ENCODE results near the gene EIF1.
"Not testable (repeated sequence)": the region's sequence is repeated elsewhere in the genome, so short reads cannot be mapped to it uniquely, and the experiment has no call there.

The EIF1 gene

DNA sequence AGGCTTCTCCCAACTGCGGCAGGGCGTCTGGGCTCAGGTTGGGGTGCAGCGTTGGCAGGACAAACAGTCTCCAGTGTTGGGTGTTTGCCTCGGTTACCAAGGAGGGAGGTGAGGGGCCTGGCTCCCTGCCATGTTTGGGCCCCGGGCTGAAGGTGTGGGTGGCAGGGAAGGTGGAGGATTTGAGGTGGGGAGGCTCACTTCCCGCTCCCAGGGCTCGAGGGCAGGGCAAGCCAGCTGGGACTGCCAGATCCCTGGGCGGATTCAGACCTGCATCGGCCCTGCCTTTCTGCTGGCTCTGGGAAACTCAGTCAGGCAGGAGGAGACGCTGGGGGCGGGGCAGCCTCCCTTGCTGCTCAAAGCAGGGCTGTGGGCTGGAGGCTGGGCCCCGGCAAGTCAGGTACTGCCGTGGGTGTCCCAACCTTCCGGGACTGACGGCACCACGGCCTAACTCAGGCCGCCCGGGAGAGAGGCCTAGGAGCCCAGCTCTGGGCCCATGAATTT is 33.0 kb upstream of the EIF1 start:
- no peak for DNase-seq (ENCODE audit: low read depth in 2 of 2)

DNA sequence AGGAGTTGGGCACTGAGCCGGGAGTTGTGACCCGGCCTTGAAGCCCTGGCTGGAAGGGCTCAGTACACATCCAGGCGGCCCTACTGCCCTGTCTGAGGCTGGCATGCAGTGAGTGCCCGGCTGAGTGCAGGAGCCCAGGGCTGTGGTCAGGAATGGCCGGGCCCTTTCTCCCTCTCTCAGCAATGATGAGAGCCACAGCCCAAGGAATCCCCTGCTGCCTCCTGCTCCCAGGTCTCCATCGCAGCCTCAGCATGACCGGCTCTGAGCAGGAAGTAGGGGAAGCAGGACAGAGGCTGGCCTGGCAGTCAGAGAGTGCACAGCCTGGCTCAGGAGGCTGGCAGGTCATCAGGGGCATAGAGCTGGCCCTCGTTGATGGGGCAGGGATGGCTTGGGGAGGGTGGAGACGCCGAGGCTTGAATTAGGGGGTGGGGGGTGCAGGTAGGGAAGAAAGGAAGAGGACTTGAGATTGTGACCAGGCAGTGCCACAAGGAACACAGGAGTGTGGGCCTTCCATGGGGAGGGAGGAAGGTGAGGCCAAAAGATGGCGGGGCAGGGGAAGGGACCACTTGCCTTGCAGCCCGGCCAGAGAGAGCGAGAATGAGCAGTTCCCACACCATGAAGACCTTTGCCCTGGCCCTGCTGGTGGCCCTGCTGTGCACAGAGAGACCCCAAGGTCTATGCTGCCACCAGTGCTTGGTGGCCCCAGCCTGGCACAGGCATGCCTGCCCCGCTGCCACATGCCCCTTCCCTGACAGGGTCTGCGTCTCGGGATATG is 32.2 kb upstream of the EIF1 start:
- DNase-seq (ENCODE audit: low read depth in 2 of 2) = no peak

DNA sequence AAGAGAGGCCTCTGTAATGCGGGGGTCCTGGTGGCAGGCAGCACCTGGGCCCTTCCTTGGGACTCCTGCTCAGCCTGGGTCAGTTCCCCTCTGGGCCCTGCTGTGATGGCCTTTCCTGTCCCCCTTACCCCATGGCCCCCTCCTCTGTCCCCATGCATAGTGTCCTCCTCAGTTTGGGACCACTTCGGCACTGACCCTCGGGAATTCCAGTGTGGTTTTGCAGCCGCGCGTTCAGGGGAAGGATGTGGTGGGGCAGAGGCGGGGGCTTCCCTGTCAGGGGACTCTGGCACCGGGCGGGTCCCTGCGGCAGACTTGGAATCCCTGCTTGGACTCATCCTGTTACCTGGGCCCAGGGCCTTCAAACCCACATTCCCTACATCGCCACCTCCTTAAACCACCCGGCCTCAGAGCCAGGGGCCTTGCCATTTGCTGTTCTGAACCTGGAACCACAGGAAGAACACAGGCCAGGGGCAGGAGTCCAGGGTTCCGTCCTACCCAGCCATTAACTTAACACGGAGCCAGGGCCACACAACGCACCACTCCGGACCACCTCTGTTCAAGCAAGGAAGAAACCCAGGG is 31.4 kb upstream of the EIF1 start:
- no peak for DNase-seq (ENCODE audit: low read depth in 2 of 2)

DNA sequence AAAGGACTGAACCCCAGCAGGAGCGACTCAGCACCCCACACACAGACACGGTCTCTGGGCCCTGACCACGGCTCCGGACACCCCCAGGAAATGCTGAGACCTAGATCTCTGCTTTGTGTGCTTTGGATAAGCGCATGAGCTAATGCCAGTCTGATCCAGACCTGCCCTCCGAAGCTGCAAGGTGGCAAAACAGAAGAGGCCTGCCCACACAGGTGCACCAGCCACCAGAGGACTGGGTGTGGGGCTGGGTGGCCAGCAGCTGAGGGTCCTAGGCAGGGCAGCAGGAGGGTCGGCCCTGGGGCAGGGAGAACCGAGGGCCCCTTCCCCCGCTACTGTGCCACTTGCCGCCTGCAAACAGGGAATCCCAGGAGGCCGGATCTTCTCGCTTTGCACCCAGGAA is 30.7 kb upstream of the EIF1 start:
- DNase-seq (ENCODE audit: low read depth in 2 of 2) = no peak

DNA sequence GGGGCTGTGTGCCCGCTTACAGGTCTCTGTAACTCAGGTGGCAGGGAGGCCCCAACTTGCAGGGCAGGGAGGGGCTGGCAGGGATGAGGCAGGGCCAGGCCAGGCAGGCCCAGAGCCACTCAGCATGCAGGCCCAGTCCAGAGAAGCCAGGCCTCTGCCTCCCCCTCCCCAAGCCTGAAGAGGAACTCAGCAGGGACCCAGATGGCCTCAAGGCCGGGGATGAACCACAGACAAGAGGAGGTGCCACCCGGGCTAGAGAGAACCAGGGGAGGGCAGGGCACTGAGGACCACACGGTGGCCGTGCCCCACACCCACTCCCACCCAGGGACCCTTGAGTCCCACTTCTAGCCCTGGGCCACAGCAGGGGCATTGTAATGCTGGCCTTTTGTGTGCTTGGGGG is 29.8 kb upstream of the EIF1 start:
- no peak for DNase-seq (ENCODE audit: low read depth in 2 of 2)

DNA sequence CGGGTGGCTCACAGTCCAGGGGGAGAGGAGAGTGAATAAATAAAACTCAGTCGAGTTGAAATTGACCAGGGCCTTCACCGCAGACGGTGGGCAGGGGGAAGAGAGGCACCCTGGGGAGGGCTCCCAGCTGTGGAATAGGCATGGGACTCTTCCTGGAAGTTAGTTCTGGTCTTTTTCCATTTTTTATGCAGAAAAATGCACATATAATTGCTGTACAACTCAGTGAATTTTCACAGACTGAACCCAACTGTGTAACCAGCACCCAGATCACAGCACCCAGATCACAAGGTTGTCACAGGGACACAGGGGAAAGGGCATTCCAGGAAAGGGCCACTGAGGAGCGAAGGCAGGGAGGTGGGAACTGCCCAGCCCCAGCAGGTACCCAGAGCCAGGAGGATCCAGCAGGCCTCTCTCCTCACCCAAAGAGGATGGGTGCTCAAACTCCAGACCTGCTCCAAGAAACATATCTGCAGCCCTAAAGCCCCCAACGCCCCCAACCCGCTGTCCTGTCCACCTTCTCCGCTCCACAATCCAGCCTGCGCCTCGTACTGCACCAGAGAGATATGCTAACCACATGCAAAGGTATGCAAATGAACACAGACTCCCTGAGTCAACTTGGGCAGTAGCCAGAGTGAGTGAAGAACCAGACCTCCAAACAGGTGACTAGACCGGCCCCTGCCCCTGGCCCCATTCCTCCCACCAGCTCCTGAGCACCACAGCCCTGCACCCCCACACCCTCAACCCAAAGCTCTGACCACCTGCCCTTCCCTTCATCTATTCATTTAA is 29.1 kb upstream of the EIF1 start:
- DNase-seq (ENCODE audit: low read depth in 2 of 2) = no peak

DNA sequence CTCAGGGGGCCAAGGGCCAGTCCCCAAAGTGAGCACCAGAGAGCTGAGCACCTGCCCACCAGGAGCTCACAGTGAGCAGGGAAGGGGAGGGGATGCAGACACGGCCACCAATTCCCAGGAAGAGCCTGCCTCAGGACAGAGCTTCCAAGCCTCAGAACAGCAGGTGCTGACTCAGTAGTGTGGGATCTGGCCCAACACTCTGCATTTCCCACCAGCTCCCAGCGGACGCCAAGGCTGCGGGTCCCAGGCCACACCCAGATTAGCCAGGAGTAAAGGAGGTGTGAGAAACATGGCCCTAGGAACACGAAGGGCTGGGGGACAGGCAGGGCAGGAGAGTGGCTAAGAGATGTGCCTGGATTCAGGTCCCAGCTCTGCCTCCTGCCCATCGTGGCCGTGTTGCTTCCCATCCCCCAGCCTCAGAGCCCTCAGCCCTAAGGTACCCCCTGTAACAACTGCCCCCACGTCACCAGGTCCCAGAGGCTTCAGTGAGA is 28.4 kb upstream of the EIF1 start:
- DNase-seq (ENCODE audit: low read depth in 2 of 2) = no peak

DNA sequence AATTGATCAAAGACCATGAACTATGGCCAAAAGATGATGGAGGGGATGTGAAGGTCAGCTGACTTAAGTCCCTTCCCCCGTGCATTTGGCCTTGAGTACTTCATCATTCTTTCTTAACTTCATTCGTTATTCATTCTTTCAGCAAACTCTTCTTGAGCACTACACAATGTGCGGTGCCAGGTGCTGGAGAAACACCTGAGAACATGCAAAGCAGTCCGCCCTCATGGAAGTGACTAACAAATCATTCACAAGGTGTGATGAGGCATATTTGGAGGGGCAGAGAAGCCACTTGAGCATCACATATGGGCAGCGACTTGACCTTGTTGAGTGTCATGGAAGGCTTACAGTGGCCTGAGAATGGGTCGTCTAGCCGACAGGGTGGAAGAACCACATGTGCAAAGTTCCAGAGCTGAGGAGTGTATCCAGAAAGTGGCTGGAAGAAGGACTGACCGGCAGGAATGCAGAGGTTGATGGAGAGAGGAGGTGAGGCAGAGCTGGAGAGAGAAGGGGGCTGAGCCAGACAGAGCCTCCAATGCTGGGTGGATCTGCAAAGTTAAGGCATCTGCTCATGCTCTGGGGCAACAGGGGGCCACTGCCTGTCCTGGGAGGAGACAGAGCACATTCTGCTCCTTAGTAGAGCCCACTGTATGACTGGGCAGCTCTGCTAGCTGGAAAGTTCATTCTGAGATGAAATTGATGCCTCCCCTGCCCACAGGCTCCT is 25.1 kb upstream of the EIF1 start:
- DNase-seq (ENCODE audit: low read depth in 2 of 2) = no peak

DNA sequence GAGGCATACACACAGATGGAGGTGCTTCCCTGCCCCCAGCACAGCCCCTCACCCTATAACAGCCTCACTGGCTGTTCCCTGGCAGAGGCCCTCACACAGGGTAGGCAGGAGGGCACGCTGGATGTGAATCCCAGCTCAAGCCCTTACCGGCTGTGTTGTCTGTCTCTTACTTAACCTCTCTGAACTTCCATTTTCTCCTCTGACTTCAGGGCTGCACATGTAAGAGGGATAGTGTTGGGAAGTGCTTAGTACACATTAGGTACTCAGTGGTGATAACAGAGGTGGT is 24.6 kb upstream of the EIF1 start:
- no peak for DNase-seq (ENCODE audit: low read depth in 2 of 2)

DNA sequence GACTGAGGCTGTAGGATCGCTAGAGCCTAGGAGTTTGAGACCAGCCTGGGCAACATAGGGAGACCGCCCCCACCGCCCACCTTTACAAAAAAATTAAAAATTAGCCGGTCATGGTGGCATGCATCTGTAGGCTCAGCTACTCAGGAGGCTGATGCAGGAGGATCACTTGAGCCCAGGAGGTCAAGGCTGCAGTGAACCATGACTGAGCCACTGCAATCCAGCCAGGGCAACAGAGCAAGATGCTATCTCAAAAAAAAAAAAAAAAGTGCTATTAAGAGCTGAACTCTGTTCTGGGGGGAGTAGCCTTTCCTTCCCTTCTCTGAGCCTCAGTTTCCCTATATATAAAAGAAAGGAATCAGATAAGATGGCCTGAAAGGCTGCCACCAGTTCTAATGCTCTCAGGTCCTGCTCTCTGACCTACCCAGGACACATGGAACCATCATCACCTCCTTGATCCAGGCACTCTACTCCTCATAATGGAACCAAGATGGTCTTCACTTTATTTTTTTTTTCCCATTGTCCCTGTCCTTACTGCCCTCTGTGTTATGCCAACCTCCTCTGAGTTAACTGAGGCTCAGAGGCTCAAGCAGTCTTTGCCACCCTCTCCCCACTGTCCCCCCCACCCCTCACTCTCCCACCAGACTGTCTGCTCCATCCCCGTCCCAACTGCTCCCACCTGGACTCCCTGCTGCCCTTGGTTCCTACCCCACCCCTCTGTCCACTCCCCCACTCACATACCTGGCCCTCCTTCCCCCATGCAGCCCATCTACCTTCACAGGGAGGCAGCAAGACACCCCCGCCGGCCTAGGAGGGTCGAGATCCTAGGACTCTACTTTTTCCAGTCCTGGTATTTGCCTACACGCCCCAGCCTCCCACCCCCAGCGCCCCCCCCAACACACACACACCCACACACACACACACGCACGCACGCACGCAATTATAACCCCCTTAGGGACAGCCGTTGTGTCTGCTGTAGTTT is 23.8 kb upstream of the EIF1 start:
- no peak for DNase-seq (ENCODE audit: low read depth in 2 of 2)

DNA sequence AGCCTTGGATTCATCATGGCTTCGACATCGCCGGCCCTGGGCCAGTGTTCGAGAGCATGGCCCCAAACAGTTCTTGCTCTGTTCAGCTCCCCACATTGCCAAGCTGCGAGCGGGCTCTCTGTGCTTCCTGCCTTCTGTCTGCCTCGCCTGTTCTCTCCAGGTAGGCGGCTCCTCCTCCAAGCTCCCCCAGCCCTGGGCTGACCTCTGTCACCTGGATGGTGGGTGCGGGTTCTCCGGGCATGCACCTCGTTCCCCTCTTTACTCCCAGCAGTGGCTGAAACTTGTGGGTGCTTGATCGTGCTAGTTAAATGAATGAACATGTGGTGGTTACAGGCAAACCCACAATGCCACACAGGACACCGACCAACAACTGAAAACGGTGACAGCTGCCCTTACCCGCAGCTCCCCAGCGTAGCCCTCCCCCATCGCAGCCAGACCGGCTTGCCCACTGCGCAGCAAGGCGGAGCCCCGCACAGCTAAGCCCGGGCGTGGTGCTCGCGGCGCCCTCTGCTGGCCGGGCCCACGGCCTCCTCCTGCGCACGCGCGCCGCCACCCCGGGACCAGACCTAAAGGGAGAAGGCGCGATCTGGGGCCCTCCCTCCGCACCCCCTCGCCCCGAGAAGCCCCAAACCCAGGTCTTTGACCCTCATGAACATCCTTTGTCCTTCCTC is 23.0 kb upstream of the EIF1 start:
- peak; percentile 87 to 91 for DNase-seq (ENCODE audit: low read depth in 2 of 2)

DNA sequence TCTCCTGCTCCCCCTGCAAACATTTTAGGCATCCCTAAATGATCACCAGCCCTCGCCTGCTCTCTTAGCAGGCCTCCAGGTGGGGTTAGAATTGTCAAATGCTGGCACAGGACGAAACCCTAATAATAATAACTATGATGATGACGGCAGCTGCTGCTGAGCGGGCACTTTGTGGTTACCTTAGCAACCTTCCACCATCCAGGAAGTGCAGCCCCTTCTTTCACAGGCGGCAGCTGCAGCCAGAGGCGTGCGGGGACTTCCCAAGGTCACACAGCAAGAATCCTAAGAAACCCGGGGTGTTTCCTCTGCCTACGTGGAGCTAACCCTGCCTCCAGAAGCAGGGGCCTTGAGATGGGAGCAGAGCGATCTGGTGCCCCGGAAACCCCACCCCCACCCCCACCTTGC is 22.4 kb upstream of the EIF1 start:
- peak; percentile 38 to 64 for DNase-seq (ENCODE audit: low read depth in 2 of 2)

DNA sequence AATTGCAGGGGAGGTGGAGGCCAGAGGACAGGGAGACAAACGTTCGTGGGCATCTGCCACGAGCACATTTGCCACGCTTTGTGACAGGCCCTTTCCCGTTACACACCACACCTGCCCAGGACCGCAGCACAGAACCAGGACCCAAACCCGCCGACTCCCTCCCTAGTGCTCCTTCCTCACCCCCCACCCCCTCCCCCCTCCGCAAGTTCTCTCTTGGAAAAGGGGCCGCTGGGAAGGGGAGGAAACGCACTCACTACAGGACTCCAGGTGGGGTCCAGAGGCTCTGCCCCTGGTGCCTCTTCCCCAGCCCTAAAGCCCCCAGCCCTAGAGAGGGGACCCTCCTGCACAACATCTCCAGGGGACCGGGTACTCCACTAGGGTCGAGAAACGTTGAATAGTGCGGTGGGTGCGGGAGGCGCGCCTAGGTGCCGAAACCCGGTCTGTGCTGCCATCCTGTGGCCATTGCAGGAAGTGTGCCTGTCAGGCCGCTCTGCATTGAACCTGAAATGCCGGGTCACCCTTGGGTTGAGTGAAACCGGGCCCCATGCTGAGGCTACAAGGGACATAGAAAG is 21.9 kb upstream of the EIF1 start:
- DNase-seq (ENCODE audit: low read depth in 2 of 2) = peak; percentile 84 to 89

DNA sequence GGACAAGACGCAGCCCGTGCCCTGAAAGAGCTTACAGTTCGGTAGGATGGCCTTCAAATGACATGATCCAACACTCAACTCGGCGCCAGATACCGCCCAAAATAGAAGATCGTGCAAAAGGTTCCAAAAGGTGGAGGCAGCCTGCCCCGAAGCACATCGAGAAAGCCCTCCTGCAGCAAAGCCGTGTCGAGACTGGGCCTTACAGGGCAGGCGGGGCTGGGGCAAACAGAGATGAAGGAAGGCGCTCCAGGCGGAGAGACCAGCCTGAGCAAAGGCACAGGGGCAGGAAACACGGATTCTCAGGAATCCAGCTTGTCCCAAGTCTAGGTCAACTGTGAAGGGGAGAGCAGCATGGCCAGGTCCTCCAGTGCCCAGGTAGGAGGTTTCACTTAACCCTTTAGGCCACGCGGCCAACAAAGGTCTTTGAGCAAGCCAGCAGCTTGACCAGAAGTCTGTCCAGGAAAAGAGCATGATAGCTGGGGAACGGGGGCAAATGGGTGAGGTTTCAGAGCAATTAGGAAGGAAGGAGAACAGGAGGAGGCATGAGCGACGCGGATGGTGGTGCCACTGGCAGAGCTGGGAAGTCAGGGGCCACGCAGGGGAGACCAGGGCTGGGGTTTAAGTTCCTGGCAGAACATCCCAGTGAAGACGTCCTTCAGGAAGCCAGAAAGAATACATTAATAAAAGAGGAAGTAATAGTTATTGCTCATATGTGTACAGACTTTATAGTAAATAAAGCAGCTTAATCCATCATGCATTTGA is 21.2 kb upstream of the EIF1 start:
- no peak for DNase-seq (ENCODE audit: low read depth in 2 of 2)

DNA sequence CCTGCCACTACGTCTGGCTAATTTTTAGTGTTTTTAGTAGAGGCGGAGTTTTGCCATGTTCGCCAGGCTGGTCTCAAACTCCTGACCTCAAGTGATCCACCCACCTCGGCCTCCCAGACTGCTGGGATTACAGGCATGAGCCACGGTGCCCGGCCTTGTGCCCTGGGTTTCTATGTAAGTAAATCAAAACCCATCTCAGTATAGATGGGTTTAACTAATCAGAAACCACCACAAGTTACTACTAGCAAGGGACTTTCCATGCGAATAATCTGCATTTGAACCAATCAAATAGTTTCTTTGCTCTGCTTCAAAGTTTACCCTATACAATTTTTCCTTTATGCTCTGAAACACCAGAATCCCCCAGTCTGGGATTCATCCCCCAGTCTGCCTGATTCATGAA is 16.5 kb upstream of the EIF1 start:
- no peak for DNase-seq (ENCODE audit: low read depth in 2 of 2)

DNA sequence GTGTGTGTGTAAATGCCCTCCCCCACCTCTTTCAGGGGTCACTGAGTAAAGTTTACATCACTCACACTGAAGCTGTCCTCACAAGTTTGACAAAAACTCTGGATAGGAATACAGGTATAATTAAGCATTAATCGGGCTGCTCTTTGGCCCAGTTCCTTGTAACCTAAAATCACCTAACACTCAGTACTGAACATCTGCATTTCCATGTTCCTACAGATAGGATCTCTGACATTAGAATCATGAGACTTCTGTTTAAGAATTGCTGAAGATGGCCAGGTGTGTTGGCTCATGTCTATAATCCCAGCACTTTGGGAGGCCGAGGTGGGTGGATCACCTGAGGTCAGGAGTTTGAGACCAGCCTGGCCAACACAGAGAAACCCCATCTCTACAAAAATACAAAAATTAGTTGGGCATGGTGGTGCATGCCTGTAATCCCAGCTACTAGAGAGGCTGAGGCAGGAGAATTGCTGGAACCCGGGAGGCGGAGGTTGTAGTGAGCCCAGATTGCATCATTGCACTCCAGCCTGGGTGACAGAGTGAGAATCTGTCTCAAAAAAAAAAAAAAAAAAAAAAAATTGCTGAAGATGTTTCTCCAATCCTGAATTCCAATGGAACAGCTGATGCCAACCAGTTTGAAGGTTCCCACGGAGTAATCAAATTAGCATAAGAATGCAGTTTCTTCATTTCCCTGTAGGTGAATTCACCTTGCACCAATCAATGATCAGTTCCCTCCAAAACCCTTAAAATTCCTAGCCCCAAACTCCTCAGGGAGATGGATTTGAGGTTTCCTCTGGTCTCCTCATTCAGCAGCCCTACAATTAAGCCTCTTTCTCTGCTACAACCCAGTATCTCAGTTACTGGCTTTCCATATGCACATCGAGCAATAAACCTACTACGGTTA is 13.3 kb upstream of the EIF1 start:
- not testable (repeated sequence) for DNase-seq (ENCODE audit: low read depth in 2 of 2)

DNA sequence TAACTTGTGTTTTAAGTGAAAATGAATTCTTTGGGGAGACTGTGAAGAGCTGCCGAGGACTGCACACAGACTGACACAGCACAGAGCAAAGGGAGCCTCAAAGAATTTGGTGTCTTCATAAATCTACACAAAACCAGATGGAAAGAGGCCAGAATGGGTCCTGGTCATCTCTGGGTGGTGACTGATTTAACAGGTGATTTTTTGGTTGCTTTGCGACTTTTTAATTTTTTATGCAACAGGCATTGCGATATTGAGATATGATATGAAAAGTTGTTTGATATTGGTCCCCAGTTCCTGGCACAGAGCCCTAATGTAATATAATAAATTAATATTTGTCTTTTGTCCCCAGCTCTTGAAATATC is 12.6 kb upstream of the EIF1 start:
- DNase-seq (ENCODE audit: low read depth in 2 of 2) = no peak

DNA sequence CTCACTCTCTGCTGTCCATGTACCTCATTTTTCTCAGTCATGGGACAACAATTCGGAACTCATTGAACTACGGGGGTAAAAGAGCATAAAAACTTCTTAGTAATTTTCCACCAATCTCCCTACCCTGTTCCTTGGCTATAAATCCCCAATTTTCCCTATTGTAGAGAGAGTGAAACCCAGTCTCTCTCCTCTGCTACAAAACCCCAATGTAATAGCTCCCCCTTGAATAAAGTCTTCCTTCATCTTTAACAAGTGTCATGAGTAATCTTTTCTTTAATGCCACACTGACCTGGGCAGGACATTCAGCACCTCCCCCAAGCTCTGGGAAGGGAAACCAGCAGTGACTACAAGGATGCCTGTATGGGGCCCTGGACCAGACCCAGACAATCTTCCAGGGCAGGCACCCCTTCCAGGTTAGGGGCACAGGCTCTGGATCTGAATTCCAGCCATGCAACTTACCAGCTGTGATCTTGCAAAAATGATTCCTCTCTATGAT is 10.2 kb upstream of the EIF1 start:
- DNase-seq (ENCODE audit: low read depth in 2 of 2) = no peak
